NCI-H2196 (cell line): Measurements from ENCODE around the gene DAB1.

ENCODE experiments used
- DNase-seq: peaks from one replicate; lab custom pipeline; 2025; ENCODE audit not compliant: unreplicated experiment; lab: John Stamatoyannopoulos, UW

DAB1 gene

GRCh38 chr1:57423656-57424211, at the start of gene DAB1:
Gene DAB1, minus strand, starts transcription at chr1:57424060. Its CDS starts 133,030 bp downstream, at chr1:57291030.
- no peak for DNase-seq

GRCh38 chr1:57473448-57473847, 49.6 kb upstream of the DAB1 start:
- no peak for DNase-seq

GRCh38 chr1:57471995-57472394, 48.1 kb upstream of the DAB1 start:
- DNase-seq: no peak

GRCh38 chr1:57470036-57470435, 46.2 kb upstream of the DAB1 start:
- DNase-seq: no peak

GRCh38 chr1:57468641-57469523, 45.0 kb upstream of the DAB1 start:
- DNase-seq: no peak

GRCh38 chr1:57467830-57468229, 44.0 kb upstream of the DAB1 start:
- no peak for DNase-seq

GRCh38 chr1:57464756-57465155, 40.9 kb upstream of the DAB1 start:
- no peak for DNase-seq

- DNase-seq: no peak
These were observed 39.5 kb upstream of the DAB1 start for GRCh38 chr1:57463343-57463742.

- no peak for DNase-seq
These were observed 37.5 kb upstream of the DAB1 start for GRCh38 chr1:57461405-57461804.

GRCh38 chr1:57451516-57451915, 27.7 kb upstream of the DAB1 start:
- DNase-seq: no peak

- DNase-seq: no peak
These were observed 27.1 kb upstream of the DAB1 start for GRCh38 chr1:57450981-57451380.

GRCh38 chr1:57447551-57447950, 23.7 kb upstream of the DAB1 start:
- no peak for DNase-seq

- no peak for DNase-seq
These were observed 19.1 kb upstream of the DAB1 start for GRCh38 chr1:57443004-57443403.

GRCh38 chr1:57440096-57440495, 16.2 kb upstream of the DAB1 start:
- DNase-seq: no peak

GRCh38 chr1:57431400-57431799, 7.5 kb upstream of the DAB1 start:
- DNase-seq: no peak

GRCh38 chr1:57424231-57425027, 569 bp upstream of the DAB1 start:
- no peak for DNase-seq

GRCh38 chr1:57423135-57423655, 665 bp downstream of the DAB1 start:
- no peak for DNase-seq

- DNase-seq: no peak
These were observed 1.4 kb downstream of the DAB1 start for GRCh38 chr1:57422271-57423134.

- DNase-seq: no peak
These were observed 2.1 kb downstream of the DAB1 start for GRCh38 chr1:57421806-57422205.

- no peak for DNase-seq
These were observed 2.7 kb downstream of the DAB1 start for GRCh38 chr1:57420981-57421785.
